PC-3 (cell line): ENCODE results near the gene PFKFB2.

Source experiments
- CTCF ChIP-seq: fragments of 300-600 bp; sonication (generic); conservative IDR thresholded peaks from 2 replicates; pipeline ENCODE4 v1.5.1; 2017; ENCODE audit warnings: antibody characterized with exemption, low read depth, mild to moderate bottlenecking, low read length
- EZH2 ChIP-seq: fragments of 300-600 bp; sonication (generic); IDR thresholded peaks from one replicate; pipeline ENCODE4 v1.6.1; 2017; ENCODE audit warnings: antibody characterized with exemption, mild to moderate bottlenecking, low read length; ENCODE audit not compliant: unreplicated experiment

- TF ChIP-seq CTCF: no peak
- no peak for TF ChIP-seq EZH2
Measured at GRCh38 chr1:207063014-207063413, 9.9 kb downstream of the PFKFB2 start.
